ENCODE results near the gene DLG2. TPM values are rescaled to one million over a fixed set of nuclear protein-coding genes. Genes with fewer than 3 reads are reported as not detected.

Gene DLG2
- total RNA-seq, 3 donors from 2014 or later: 4.3 to 12.3 (median 6.9) TPM

- no peaks in the 10 kb centered on the region for H3K4me1 ChIP-seq
- no peak for TF ChIP-seq POLR2A (IDR thresholded peaks at IDR 0.05)
- TF ChIP-seq, protein P1, sequence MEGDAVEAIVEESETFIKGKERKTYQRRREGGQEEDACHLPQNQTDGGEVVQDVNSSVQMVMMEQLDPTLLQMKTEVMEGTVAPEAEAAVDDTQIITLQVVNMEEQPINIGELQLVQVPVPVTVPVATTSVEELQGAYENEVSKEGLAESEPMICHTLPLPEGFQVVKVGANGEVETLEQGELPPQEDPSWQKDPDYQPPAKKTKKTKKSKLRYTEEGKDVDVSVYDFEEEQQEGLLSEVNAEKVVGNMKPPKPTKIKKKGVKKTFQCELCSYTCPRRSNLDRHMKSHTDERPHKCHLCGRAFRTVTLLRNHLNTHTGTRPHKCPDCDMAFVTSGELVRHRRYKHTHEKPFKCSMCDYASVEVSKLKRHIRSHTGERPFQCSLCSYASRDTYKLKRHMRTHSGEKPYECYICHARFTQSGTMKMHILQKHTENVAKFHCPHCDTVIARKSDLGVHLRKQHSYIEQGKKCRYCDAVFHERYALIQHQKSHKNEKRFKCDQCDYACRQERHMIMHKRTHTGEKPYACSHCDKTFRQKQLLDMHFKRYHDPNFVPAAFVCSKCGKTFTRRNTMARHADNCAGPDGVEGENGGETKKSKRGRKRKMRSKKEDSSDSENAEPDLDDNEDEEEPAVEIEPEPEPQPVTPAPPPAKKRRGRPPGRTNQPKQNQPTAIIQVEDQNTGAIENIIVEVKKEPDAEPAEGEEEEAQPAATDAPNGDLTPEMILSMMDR (IDR thresholded peaks at IDR 0.05): no peak
- TF ChIP-seq POLR2AphosphoS5 (IDR thresholded peaks at IDR 0.05): no peak
- DNase-seq (ENCODE audit: low spot score in 2 of 2): no peak
These were observed 1866.2 kb downstream of the DLG2 start for GRCh38 chr11:83760932-83761331.

GRCh38 chr11:83759148-83759547 is 1868.0 kb downstream of the DLG2 start:
- H3K36me3 ChIP-seq: no peaks in the 10 kb centered on the region
- H3K4me3 ChIP-seq: no peak overlapping the region
- no peaks in the 10 kb centered on the region for H3K4me1 ChIP-seq
- H3K27ac ChIP-seq: no peak overlapping the region
- DNase-seq (ENCODE audit: low spot score in 2 of 2): no peak
- intact Hi-C loops (cut with DNase I; ENCODE audit: low total_unique reads): no loop called here
- H3K27me3 ChIP-seq: no peaks in the 10 kb centered on the region
- TF ChIP-seq POLR2A (IDR thresholded peaks at IDR 0.05) (no peak), POLR2AphosphoS5 (IDR thresholded peaks at IDR 0.05) (no peak)
- TF ChIP-seq, protein P1 (IDR thresholded peaks at IDR 0.05): no peak
- no peaks in the 10 kb centered on the region for H3K9me3 ChIP-seq

More at GRCh38 chr11:83760932-83761331, 1866.2 kb downstream of the DLG2 start:
- Histone ChIP-seq H3K27me3 (no peaks in the 10 kb centered on the region), H3K4me3 (no peak overlapping the region), H3K36me3 (no peaks in the 10 kb centered on the region), H3K9me3 (no peaks in the 10 kb centered on the region), H3K27ac (no peak overlapping the region)
- intact Hi-C loops (cut with DNase I; ENCODE audit: low total_unique reads): no loop called here

DNA sequence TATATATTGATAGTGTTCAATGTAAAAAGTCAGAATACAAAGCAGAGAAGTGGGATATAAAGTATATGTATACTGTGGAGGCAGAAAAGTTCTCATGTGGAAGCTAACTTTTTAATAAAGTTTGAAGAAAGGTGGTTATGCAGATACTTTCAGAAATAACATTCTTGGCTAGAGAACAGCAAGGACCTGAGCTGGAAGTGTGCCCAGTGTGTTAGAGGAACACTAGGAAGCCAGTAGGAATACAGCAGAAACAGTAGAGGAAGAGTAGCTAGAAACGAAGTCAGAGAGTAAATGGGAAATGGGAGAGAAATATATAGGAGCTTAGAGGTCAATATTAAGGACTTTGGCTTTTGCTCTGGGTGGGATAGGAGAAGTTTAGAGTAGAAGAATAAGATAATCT is 1876.1 kb downstream of the DLG2 start:
- H3K27ac ChIP-seq: no peak overlapping the region
- TF ChIP-seq POLR2A (IDR thresholded peaks at IDR 0.05) (no peak), POLR2AphosphoS5 (IDR thresholded peaks at IDR 0.05) (no peak)
- TF ChIP-seq, protein P1 (IDR thresholded peaks at IDR 0.05): no peak
- no peaks in the 10 kb centered on the region for H3K4me1 ChIP-seq
- no peaks in the 10 kb centered on the region for H3K36me3 ChIP-seq
- no peak overlapping the region for H3K4me3 ChIP-seq
- DNase-seq (ENCODE audit: low spot score in 2 of 2): no peak
- no peaks in the 10 kb centered on the region for H3K9me3 ChIP-seq
- intact Hi-C loops (cut with DNase I; ENCODE audit: low total_unique reads): no loop called here
- no peaks in the 10 kb centered on the region for H3K27me3 ChIP-seq

- Histone ChIP-seq H3K27me3 (no peaks in the 10 kb centered on the region), H3K27ac (no peak overlapping the region), H3K36me3 (no peaks in the 10 kb centered on the region), H3K4me3 (no peak overlapping the region), H3K4me1 (no peaks in the 10 kb centered on the region), H3K9me3 (peaks cover 0 to 6% of the 10 kb centered on the region in 2 donors)
- intact Hi-C loops (cut with DNase I; ENCODE audit: low total_unique reads): no loop called here
- TF ChIP-seq POLR2AphosphoS5 (IDR thresholded peaks at IDR 0.05) (no peak), POLR2A (IDR thresholded peaks at IDR 0.05) (no peak)
- TF ChIP-seq, protein P1 (IDR thresholded peaks at IDR 0.05): no peak
- DNase-seq (ENCODE audit: low spot score in 2 of 2): no peak
These were observed 1880.1 kb downstream of the DLG2 start for GRCh38 chr11:83746921-83747585.

- Histone ChIP-seq H3K9me3 (peaks cover 0 to 6% of the 10 kb centered on the region in 2 donors), H3K4me3 (no peak overlapping the region), H3K36me3 (no peaks in the 10 kb centered on the region), H3K4me1 (no peaks in the 10 kb centered on the region), H3K27ac (no peak overlapping the region), H3K27me3 (no peaks in the 10 kb centered on the region)
- intact Hi-C loops (cut with DNase I; ENCODE audit: low total_unique reads): no loop called here
- TF ChIP-seq, protein P1 (IDR thresholded peaks at IDR 0.05): no peak
- no peak for TF ChIP-seq POLR2AphosphoS5 (IDR thresholded peaks at IDR 0.05)
- DNase-seq (ENCODE audit: low spot score in 2 of 2): no peak
These were observed 1882.4 kb downstream of the DLG2 start for GRCh38 chr11:83744620-83745192.
